Breast epithelium (tissue), 4 donors: ENCODE data around the gene VWC2L. TPM values are rescaled to one million over a fixed set of nuclear protein-coding genes. Genes with fewer than 3 reads are reported as not detected.

Source experiments
- DNase-seq, 2 donors: peaks; one replicate each; pipeline ENCODE4 v3.0.0-alpha.2; 2019; ENCODE audit warnings: low spot score in 2 of 2
- H3K27ac ChIP-seq, 2 donors: fragments of 200-600 bp; sonication (generic) in 1 of 2; one replicate each; pipeline ENCODE4 v1.5.1; 2016 to 2019; ENCODE audit warnings: mild to moderate bottlenecking in 1 of 2
- H3K27me3 ChIP-seq, 2 donors: fragments of 200-600 bp; sonication (generic) in 1 of 2; one replicate each; pipeline versions ENCODE4 v1.5.1 to v1.6.0; 2017 to 2019; ENCODE audit warnings: control low read depth in 1 of 2, mild to moderate bottlenecking in 1 of 2
- H3K36me3 ChIP-seq: fragments of 200-600 bp; one replicate; pipeline ENCODE4 v1.5.1; 2019
- H3K4me1 ChIP-seq, 2 donors: fragments of 200-600 bp; sonication (generic); one replicate each; pipeline ENCODE4 v1.5.1; 2016 to 2019; ENCODE audit warnings: control low read depth in 1 of 2
- H3K4me3 ChIP-seq, 3 donors: fragments of 200-600 bp; sonication (generic); 1 replicate in 2 of 3; 2 replicates in 1 of 3; pipeline ENCODE4 v1.5.1; 2016 to 2019; ENCODE audit warnings: mild to moderate bottlenecking in 3 of 3, moderate library complexity in 2 of 3
- H3K9me3 ChIP-seq, 2 donors: fragments of 200-600 bp; sonication (generic) in 1 of 2; one replicate each; pipeline ENCODE4 v1.5.1; 2016 to 2019; ENCODE audit warnings: control low read depth in 1 of 2
- CTCF ChIP-seq, 3 donors: fragments of 450-650 bp; IDR thresholded peaks; one replicate each; pipeline ENCODE4 v1.5.1; 2016 to 2017; ENCODE audit warnings: antibody characterized with exemption in 3 of 3, mild to moderate bottlenecking in 3 of 3, moderate library complexity in 3 of 3
- POLR2A ChIP-seq: fragments of 450-650 bp; IDR thresholded peaks from one replicate; pipeline ENCODE4 v1.6.1; 2016; ENCODE audit warnings: antibody characterized with exemption, mild to moderate bottlenecking, moderate library complexity
- POLR2AphosphoS5 ChIP-seq, 3 donors: sonication (generic); formaldehyde crosslinking; IDR thresholded peaks; one replicate each; pipeline ENCODE4 v1.6.1; 2017; ENCODE audit warnings: antibody characterized with exemption in 3 of 3
- intact Hi-C: fragments of 100-400 bp; cut with DNase I; formaldehyde crosslinking; loops from one replicate; pipeline ENCODE4 v1.15.1; 2023; ENCODE audit warnings: low total_unique reads
- total RNA-seq, 3 donors: library from RNA; depleted of rRNA; stranded (reverse); fragments of >200 nt; gene quantifications; one replicate each; pipeline ENCODE4 v1.1.0, GENCODE V29; 2016

VWC2L gene
- total RNA-seq, 3 donors from 2014 or later: 0.15 TPM; not detected in 2

GRCh38 chr2:214386720-214387119 lies 24.1 kb upstream of the VWC2L start:
- H3K27me3 ChIP-seq: no peaks in the 10 kb centered on the region
- no peaks in the 10 kb centered on the region for H3K36me3 ChIP-seq
- no peaks in the 10 kb centered on the region for H3K4me1 ChIP-seq
- no peak overlapping the region for H3K4me3 ChIP-seq
- TF ChIP-seq CTCF (IDR thresholded peaks at IDR 0.05): no peak
- H3K9me3 ChIP-seq: no peaks in the 10 kb centered on the region
- H3K27ac ChIP-seq: no peak overlapping the region
- DNase-seq: no peak
- intact Hi-C loops: no loop called here

- TF ChIP-seq CTCF (IDR thresholded peaks at IDR 0.05): no peak
- TF ChIP-seq POLR2AphosphoS5 (IDR thresholded peaks at IDR 0.05): no peak
- TF ChIP-seq POLR2A: no peak
- H3K36me3 ChIP-seq: no peaks in the 10 kb centered on the region
- H3K27me3 ChIP-seq: no peaks in the 10 kb centered on the region
- intact Hi-C loops: no loop called here
- H3K4me3 ChIP-seq: no peak overlapping the region
- H3K9me3 ChIP-seq: no peaks in the 10 kb centered on the region
- H3K4me1 ChIP-seq: no peaks in the 10 kb centered on the region
- DNase-seq: no peak
- no peak overlapping the region for H3K27ac ChIP-seq
These were observed 21.5 kb upstream of the VWC2L start for GRCh38 chr2:214389334-214389733.

DNA sequence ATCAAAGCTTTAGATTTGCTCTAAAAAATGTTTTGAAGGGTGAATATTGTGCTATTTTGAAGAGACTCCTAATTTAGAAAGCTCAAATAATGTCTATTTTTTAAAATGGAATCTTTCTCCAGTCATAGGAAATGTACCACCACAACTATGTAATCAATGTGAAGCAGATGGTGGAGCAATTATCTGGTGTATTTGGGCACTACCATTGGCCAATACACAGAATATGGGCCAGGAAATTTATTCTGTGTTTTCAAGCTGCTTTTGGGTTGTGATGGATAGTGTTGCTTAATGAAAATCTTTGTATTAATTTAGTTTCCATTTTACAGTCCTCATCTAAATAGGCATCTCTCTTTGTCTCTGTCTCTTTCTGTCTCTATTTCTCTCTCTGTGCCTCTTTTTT lies 17.1 kb upstream of the VWC2L start:
- Histone ChIP-seq H3K4me1 (no peaks in the 10 kb centered on the region), H3K27me3 (no peaks in the 10 kb centered on the region), H3K4me3 (no peak overlapping the region), H3K36me3 (no peaks in the 10 kb centered on the region), H3K27ac (no peak overlapping the region), H3K9me3 (no peaks in the 10 kb centered on the region)
- intact Hi-C loops: no loop called here
- DNase-seq: no peak
- TF ChIP-seq POLR2AphosphoS5 (IDR thresholded peaks at IDR 0.05) (no peak), POLR2A (no peak), CTCF (IDR thresholded peaks at IDR 0.05) (no peak)

DNA sequence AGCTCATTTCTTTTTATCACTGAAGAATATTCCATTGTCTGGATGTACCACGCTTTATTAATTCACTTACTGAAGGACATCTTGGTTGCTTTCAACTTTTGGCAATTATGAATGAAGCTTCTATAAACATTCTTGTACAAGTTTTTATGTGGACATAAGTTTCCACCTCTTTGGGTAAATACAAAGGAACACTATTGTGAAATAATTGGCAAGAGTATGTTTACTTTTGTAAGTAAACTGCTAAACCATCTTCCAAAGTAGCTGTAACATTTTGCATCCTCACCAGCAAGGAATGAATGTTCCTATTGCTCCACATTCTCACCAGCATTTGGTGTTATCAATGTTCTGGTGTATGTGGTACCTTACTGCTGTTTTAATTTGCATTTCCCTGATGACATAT lies 15.8 kb upstream of the VWC2L start:
- Histone ChIP-seq H3K4me3 (no peak overlapping the region), H3K36me3 (no peaks in the 10 kb centered on the region), H3K27me3 (no peaks in the 10 kb centered on the region), H3K4me1 (no peaks in the 10 kb centered on the region), H3K27ac (no peak overlapping the region), H3K9me3 (no peaks in the 10 kb centered on the region)
- TF ChIP-seq CTCF (IDR thresholded peaks at IDR 0.05) (no peak), POLR2A (no peak), POLR2AphosphoS5 (IDR thresholded peaks at IDR 0.05) (no peak)
- no peak for DNase-seq
- intact Hi-C loops: no loop called here

DNA sequence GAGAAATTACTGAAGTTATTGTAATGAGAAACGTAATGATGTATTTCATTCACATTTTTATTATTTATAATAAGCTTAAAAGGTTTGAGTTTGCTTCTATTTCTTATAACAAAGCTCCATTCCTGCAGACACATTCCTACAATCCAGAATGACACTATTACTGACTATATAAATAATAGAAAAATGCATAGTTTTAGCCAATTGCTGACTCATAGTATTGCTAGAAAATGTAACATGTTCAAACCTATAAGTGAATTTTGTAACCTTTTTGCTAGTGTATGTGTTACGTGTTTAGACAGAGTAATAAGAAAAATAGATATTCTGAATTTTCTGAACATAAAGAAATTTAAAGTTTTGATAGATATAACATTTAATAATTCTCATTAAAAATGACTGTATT lies 9.3 kb upstream of the VWC2L start:
- Histone ChIP-seq H3K4me3 (no peak overlapping the region), H3K27ac (no peak overlapping the region), H3K27me3 (no peaks in the 10 kb centered on the region), H3K9me3 (no peaks in the 10 kb centered on the region), H3K36me3 (no peaks in the 10 kb centered on the region), H3K4me1 (no peaks in the 10 kb centered on the region)
- no peak for DNase-seq
- no peak for TF ChIP-seq POLR2A
- no peak for TF ChIP-seq CTCF (IDR thresholded peaks at IDR 0.05)
- TF ChIP-seq POLR2AphosphoS5 (IDR thresholded peaks at IDR 0.05): no peak
- intact Hi-C loops: no loop called here
